HepG2 (cell line): ENCODE results near the gene CDCA5. TPM values are rescaled to one million over a fixed set of nuclear protein-coding genes. Genes with fewer than 3 reads are reported as not detected.

Experiments
- ATAC-seq: fragments of 200-7000 bp; cut with Tn5 transposase; 3 replicates; pipeline ENCODE4 v1.9.1; 2020; ENCODE audit warnings: mild to moderate bottlenecking, moderate library complexity
- BruUV-seq: library from RNA; stranded (reverse); fragments of 400-500 nt; replicated peaks from 2 replicates; lab custom pipeline; 2021; lab: Mats Ljungman, UMichigan
- CTCF ChIA-PET: fragments of 300-600 bp; formaldehyde crosslinking; extraction: SDS; loops from one replicate; lab custom pipeline; 2021; ENCODE audit warnings: low total read pairs, inconsistent platforms, low intra/inter-chr PET ratio; lab: Yijun Ruan, JAX
- POLR2A ChIA-PET: fragments of 350-600 bp; sonication (Branson Sonifier 250); formaldehyde crosslinking; loops from one replicate; lab custom pipeline; 2020; ENCODE audit warnings: antibody characterized with exemption, inconsistent platforms; lab: Yijun Ruan, JAX
- DNase-seq: peaks from one replicate; pipeline ENCODE4 v3.0.0-alpha.2; 2015; ENCODE audit warnings: low spot score
- FAIRE-seq: peaks from 3 replicates; lab custom pipeline; 2011; peaks lifted over from hg19 to GRCh38; lab: Jason Lieb, UNC
- H2AFZ ChIP-seq: one replicate; pipeline ENCODE4 v1.6.1; 2011; ENCODE audit warnings: low read length, inconsistent platforms
- H3K27ac ChIP-seq: fragments of 300-600 bp; 3 replicates; pipeline ENCODE4 v1.8.0; 2011; ENCODE audit warnings: mixed run types, mild to moderate bottlenecking, mixed read lengths, low read length, inconsistent platforms; ENCODE audit not compliant: insufficient read depth; ENCODE audit errors: extremely low read length
- H3K27me3 ChIP-seq, 2 experiments: fragments of 200-600 bp in 1 of 2; 2 replicates in 1 of 2; 3 replicates in 1 of 2; pipeline versions ENCODE4 v1.6.0 to v1.8.0; 2011; ENCODE audit warnings: low read length in 2 of 2, mild to moderate bottlenecking in 2 of 2, moderate library complexity in 2 of 2, inconsistent platforms in 1 of 2; ENCODE audit not compliant: insufficient read depth in 2 of 2, control insufficient read depth in 1 of 2
- H3K36me3 ChIP-seq, 2 experiments: fragments of 200-600 bp in 1 of 2; replicated peaks in 1 of 2; 2 replicates in 1 of 2; 3 replicates in 1 of 2; pipeline versions ENCODE4 v1.5.1 to v1.8.0; 2011; ENCODE audit warnings: low read length in 2 of 2, inconsistent platforms in 1 of 2; ENCODE audit not compliant: insufficient read depth in 2 of 2, control insufficient read depth in 1 of 2
- H3K4me1 ChIP-seq: 2 replicates; pipeline ENCODE4 v1.5.1; 2012; ENCODE audit warnings: low read length, inconsistent platforms; ENCODE audit not compliant: insufficient read depth
- H3K4me2 ChIP-seq: 2 replicates; pipeline ENCODE4 v1.6.0; 2011; ENCODE audit warnings: low read depth, low read length, inconsistent platforms
- H3K4me3 ChIP-seq, 3 experiments: fragments of 200-600 bp in 1 of 3; sonication (generic), shearing (Covaris generic) in 1 of 3; replicated peaks in 1 of 3; 2 replicates each; pipeline ENCODE4 v1.5.1; 2011 to 2016; ENCODE audit warnings: low read length in 3 of 3, inconsistent platforms in 2 of 3, low read depth in 2 of 3, mild to moderate bottlenecking in 2 of 3, control low read depth in 1 of 3, mixed read lengths in 1 of 3; ENCODE audit not compliant: insufficient read depth in 1 of 3
- H3K79me2 ChIP-seq: one replicate; pipeline ENCODE4 v1.6.1; 2011; ENCODE audit warnings: low read length, inconsistent platforms; ENCODE audit not compliant: insufficient read depth
- H3K9ac ChIP-seq: 2 replicates; pipeline ENCODE4 v1.6.0; 2011; ENCODE audit warnings: mild to moderate bottlenecking, low read depth, low read length, inconsistent platforms; ENCODE audit not compliant: insufficient read depth
- H3K9me3 ChIP-seq: 2 replicates; pipeline ENCODE4 v1.5.1; 2012; ENCODE audit warnings: mild to moderate bottlenecking, low read length
- H4K20me1 ChIP-seq: 2 replicates; pipeline ENCODE4 v1.6.0; 2011; ENCODE audit warnings: inconsistent platforms, mild to moderate bottlenecking, low read length, moderate library complexity; ENCODE audit not compliant: insufficient read depth
- LCORL ChIP-seq, 2 experiments: fragments of 450-650 bp in 1 of 2; sonication (generic) in 1 of 2; formaldehyde crosslinking in 1 of 2; IDR thresholded peaks; 2 replicates each; pipeline versions ENCODE4 v1.5.0 to v1.6.1; 2017 to 2020; ENCODE audit warnings: antibody characterized with exemption in 1 of 2, missing genetic modification reagents in 1 of 2
- MTF2 ChIP-seq: sonication (generic); formaldehyde crosslinking; IDR thresholded peaks from 2 replicates; pipeline ENCODE4 v1.5.0; 2020; ENCODE audit warnings: missing genetic modification reagents, borderline replicate concordance
- PPARG ChIP-seq: conservative IDR thresholded peaks from 2 replicates; pipeline ENCODE4 v1.6.1; 2016; ENCODE audit warnings: missing biosample characterization, missing genetic modification reagents
- SALL1 ChIP-seq: sonication (generic); formaldehyde crosslinking; IDR thresholded peaks from 2 replicates; pipeline ENCODE4 v1.8.0; 2022; ENCODE audit warnings: mild to moderate bottlenecking, missing genetic modification reagents
- SRSF1 ChIP-seq: fragments of 200-400 bp; formaldehyde crosslinking; optimal IDR thresholded peaks from 2 replicates; pipeline ENCODE3; 2017; ENCODE audit warnings: mild to moderate bottlenecking, low read depth, low read length, moderate library complexity
- STAG1 ChIP-seq: sonication (generic); formaldehyde crosslinking; IDR thresholded peaks from 2 replicates; pipeline ENCODE4 v1.4.0; 2020; ENCODE audit warnings: missing genetic modification reagents
- TFDP2 ChIP-seq: sonication (generic); formaldehyde crosslinking; IDR thresholded peaks from 2 replicates; pipeline ENCODE4 v1.4.0; 2020; ENCODE audit warnings: missing genetic modification reagents
- ZBTB33 ChIP-seq: sonication (generic); formaldehyde crosslinking; IDR thresholded peaks from 2 replicates; pipeline ENCODE4 v1.4.0; 2020; ENCODE audit warnings: missing genetic modification reagents
- ZNF10 ChIP-seq: sonication (generic); formaldehyde crosslinking; IDR thresholded peaks from 2 replicates; pipeline ENCODE4 v1.4.0; 2020; ENCODE audit warnings: mild to moderate bottlenecking, low read depth, missing genetic modification reagents, borderline replicate concordance
- ZNF232 ChIP-seq: sonication (generic); formaldehyde crosslinking; IDR thresholded peaks from 2 replicates; pipeline ENCODE4 v1.4.0; 2020; ENCODE audit warnings: missing genetic modification reagents, borderline replicate concordance
- ZNF253 ChIP-seq: sonication (generic); formaldehyde crosslinking; IDR thresholded peaks from 2 replicates; pipeline ENCODE4 v1.8.0; 2022; ENCODE audit warnings: mild to moderate bottlenecking, missing genetic modification reagents, borderline replicate concordance
- ZNF263 ChIP-seq: sonication (generic); formaldehyde crosslinking; IDR thresholded peaks from 2 replicates; pipeline ENCODE4 v1.4.0; 2020; ENCODE audit warnings: missing genetic modification reagents
- ZNF317 ChIP-seq: sonication (generic); formaldehyde crosslinking; IDR thresholded peaks from 2 replicates; pipeline ENCODE4 v1.5.0; 2020; ENCODE audit warnings: mild to moderate bottlenecking, missing genetic modification reagents
- ZNF329 ChIP-seq: sonication (generic); formaldehyde crosslinking; IDR thresholded peaks from 2 replicates; pipeline ENCODE4 v1.9.0; 2021; ENCODE audit warnings: low read depth, mild to moderate bottlenecking, missing genetic modification reagents
- ZNF441 ChIP-seq: sonication (generic); formaldehyde crosslinking; IDR thresholded peaks from 2 replicates; pipeline ENCODE4 v1.7.0; 2021; ENCODE audit warnings: missing genetic modification reagents, borderline replicate concordance
- ZNF577 ChIP-seq: sonication (generic); formaldehyde crosslinking; IDR thresholded peaks from 2 replicates; pipeline ENCODE4 v1.4.0; 2020; ENCODE audit warnings: mild to moderate bottlenecking, low read depth, missing genetic modification reagents, borderline replicate concordance
- ZNF768 ChIP-seq: sonication (generic); formaldehyde crosslinking; IDR thresholded peaks from 2 replicates; pipeline ENCODE4 v1.4.0; 2020; ENCODE audit warnings: missing genetic modification reagents
- ZSCAN30 ChIP-seq: sonication (generic); formaldehyde crosslinking; IDR thresholded peaks from 2 replicates; pipeline ENCODE4 v1.5.0; 2020; ENCODE audit warnings: mild to moderate bottlenecking, missing genetic modification reagents
- WGBS: methylation state at CpG from one replicate; pipeline ENCODE4 v1.1.6; 2017; ENCODE audit warnings: low lambda C conversion rate; 5-methylcytosine and 5-hydroxymethylcytosine counted together
- in situ Hi-C: cut with HindIII; loops from 2 replicates; pipeline ENCODE4 v1.10.0; 2017; ENCODE audit warnings: low pct_unique_long_range_greater_than_20kb; ENCODE audit not compliant: extremely low pct_ligation_motif_present
- intact Hi-C: fragments of 100-400 bp; cut with micrococcal nuclease; formaldehyde crosslinking; loops from one replicate; pipeline ENCODE4 v1.10.0; 2022; ENCODE audit not compliant: unreplicated experiment
- polyA plus RNA-seq, 8 experiments: library from polyadenylated mRNA; depleted of rRNA in 3 of 8; stranded (reverse) in 7 of 8; unstranded in 1 of 8; fragments of >200 nt; fragmentation: Illumina TruSeq in 4 of 8; extraction: Trizol in 4 of 8; gene quantifications; 2 replicates each; pipeline versions ENCODE4 v1.2.1 to v1.2.3, GENCODE V29; 2011 to 2016; ENCODE audit warnings: low read depth in 4 of 8, missing spikeins in 1 of 8, mixed read lengths in 1 of 8; ENCODE audit not compliant: insufficient read depth in 1 of 8
- total RNA-seq, 5 experiments: library from RNA; depleted of rRNA; stranded (reverse); fragments of >200 nt; fragmentation: Illumina TruSeq; extraction: Trizol; gene quantifications; 2 replicates each; pipeline ENCODE4 v1.2.3, GENCODE V29; 2016; ENCODE audit warnings: low read depth in 1 of 5
- TF ChIP-seq, protein P1 (sequence below): sonication (generic); formaldehyde crosslinking; IDR thresholded peaks from 2 replicates; pipeline ENCODE4 v1.8.1; 2023; ENCODE audit warnings: mild to moderate bottlenecking, missing genetic modification reagents, borderline replicate concordance

The CDCA5 gene
- total and polyA plus RNA-seq, 2 of the 13 experiments (the other 11 are each of a cell fraction or from before 2014, with no cell fraction given), result 13.5 to 50.6 TPM

GRCh38 chr11:65060913-65061408 lies 22.9 kb downstream of the CDCA5 start (continued):
- TF ChIP-seq ZBTB33 (CRISPR knock-in tag), result peak; percentile 86
- no peak for TF ChIP-seq MTF2 (CRISPR knock-in tag)
- TF ChIP-seq, protein P1, sequence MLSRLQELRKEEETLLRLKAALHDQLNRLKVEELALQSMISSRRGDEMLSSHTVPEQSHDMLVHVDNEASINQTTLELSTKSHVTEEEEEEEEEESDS (CRISPR knock-in tag), result no peak
- TF ChIP-seq PPARG (CRISPR knock-in tag), result no peak
- no peak for TF ChIP-seq LCORL (IDR thresholded peaks at IDR 0.05)
- 0 out of 2 replicates have a peak, but pooled peaks have one; percentile 32 for TF ChIP-seq LCORL (CRISPR knock-in tag; IDR thresholded peaks at IDR 0.05)
- TF ChIP-seq ZNF768 (CRISPR knock-in tag), result no peak

DNA sequence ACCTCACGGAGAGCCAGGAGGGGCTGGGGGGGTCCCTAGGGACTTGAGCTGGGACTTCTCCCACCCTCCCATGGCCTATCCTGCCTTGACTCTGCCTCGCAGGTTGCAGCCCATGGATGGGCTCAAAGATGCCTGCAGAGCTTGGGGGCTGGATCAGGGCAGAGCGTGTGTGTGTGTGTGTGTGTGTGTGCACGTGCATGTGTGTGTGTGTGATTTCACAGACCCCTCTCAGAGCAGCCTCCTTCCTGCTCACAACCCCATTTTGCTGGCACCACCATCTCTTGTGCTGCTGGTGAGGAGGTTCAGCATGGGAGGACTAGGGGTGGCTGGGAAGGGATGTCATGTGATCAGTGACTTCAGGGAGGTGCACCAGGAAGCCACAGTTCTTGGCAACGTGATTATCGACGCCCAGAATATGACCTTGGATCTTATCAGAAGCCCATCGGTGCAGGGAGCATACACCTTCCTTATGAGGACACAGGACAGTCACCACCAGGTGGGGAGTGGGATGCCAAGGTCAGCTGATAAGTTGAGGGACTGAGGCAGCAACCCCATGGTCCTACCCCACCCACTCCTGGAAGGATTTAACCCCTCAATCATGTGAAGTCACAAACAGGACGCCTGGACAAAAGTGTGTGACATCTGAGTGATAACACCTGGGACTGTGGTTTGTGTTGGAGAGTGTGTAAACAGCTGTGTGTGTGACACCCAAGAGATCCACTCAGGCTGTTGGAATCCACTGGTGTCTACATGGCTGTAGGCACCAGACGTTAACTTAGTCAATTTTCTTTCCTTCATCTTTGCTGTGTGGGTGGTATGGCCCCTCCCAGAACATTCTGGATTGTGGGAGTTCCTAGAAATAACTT lies 23.6 kb downstream of the CDCA5 start:
- Histone ChIP-seq H2AFZ (no peak overlapping the region), H3K27ac (no peak overlapping the region), H3K9me3 (no peaks in the 10 kb centered on the region), H3K9ac (no peak overlapping the region), H4K20me1 (no peaks in the 10 kb centered on the region), H3K79me2 (no peaks in the 10 kb centered on the region), H3K4me2 (peak overlapping the region; percentile 25; the same call in 1 of the 2 replicates), H3K4me3 (peak overlapping the region in 1 of 3 experiments; percentile 0; a peak in 1 of 6 replicates), H3K27me3 (no peaks in the 10 kb centered on the region), H3K36me3 (no peaks in the 10 kb centered on the region), H3K4me1 (peaks cover 75% of the 10 kb centered on the region)
- whole genome bisulfite sequencing, result 18% methylated on average over 8 of the region's 10 CpGs
- intact Hi-C loops (no loop called here), in situ Hi-C loops (no loop called here)
- ChIA-PET CTCF (interaction anchor here (1.2 to 1.9 kb wide), 2 partner anchors 33 to 47 kb away, joined by 6 read pairs; partner anchors contain the start of genes ARL2 and SNX15), POLR2A (interaction anchor here (1.9 to 3.5 kb wide), 2 partner anchors 9 to 62 kb away, joined by 6 to 21 read pairs; partner anchors contain the start of genes FAU and MRPL49)
- FAIRE-seq (peak; percentile 21), DNase-seq (no peak), ATAC-seq (no peak)
- BruUV-seq, result no TSS peak
- no peak for TF ChIP-seq SRSF1
- TF ChIP-seq ZNF441, result no peak
- no peak for TF ChIP-seq TFDP2 (CRISPR knock-in tag)
- 0 out of 2 replicates have a peak, but pooled peaks have one; percentile 12 for TF ChIP-seq ZNF253 (CRISPR knock-in tag)
- no peak for TF ChIP-seq ZNF577 (CRISPR knock-in tag)
- no peak for TF ChIP-seq ZSCAN30
- no peak for TF ChIP-seq ZNF317 (CRISPR knock-in tag)
- no peak for TF ChIP-seq STAG1 (CRISPR knock-in tag)
- no peak for TF ChIP-seq ZNF232
- no peak for TF ChIP-seq ZNF10 (CRISPR knock-in tag)
- TF ChIP-seq ZNF263 (CRISPR knock-in tag), result peak; percentile 35; the same call in 1 of the 2 replicates
- TF ChIP-seq ZNF329 (CRISPR knock-in tag), result no peak
- peak; percentile 27 for TF ChIP-seq SALL1 (CRISPR knock-in tag)
